Dedifferentiated amniotic fluid mesenchymal stem cell (primary cell): Measurements from ENCODE around the gene CPAMD8.
"Not testable (repeated sequence)": the region's sequence is repeated elsewhere in the genome, so short reads cannot be mapped to it uniquely, and the experiment has no call there.

ENCODE experiments used
- DNase-seq: peaks from one replicate; pipeline ENCODE4 v3.0.0-alpha.2; 2016; ENCODE audit errors: extremely low spot score

CPAMD8 gene

GRCh38 chr19:16946951-16947940 lies 79.4 kb downstream of the CPAMD8 start:
- no peak for DNase-seq

GRCh38 chr19:16945762-16946465 lies 80.7 kb downstream of the CPAMD8 start:
- DNase-seq: no peak

- DNase-seq: no peak
Observed at GRCh38 chr19:16945364-16945714, 81.3 kb downstream of the CPAMD8 start.

GRCh38 chr19:16944626-16945363 lies 81.8 kb downstream of the CPAMD8 start:
- DNase-seq: no peak

- DNase-seq: no peak
Observed at GRCh38 chr19:16943942-16944625, 82.5 kb downstream of the CPAMD8 start.

GRCh38 chr19:16943090-16943489 lies 83.5 kb downstream of the CPAMD8 start:
- DNase-seq: not testable (repeated sequence)

GRCh38 chr19:16942583-16942982 lies 84.0 kb downstream of the CPAMD8 start:
- no peak for DNase-seq

- DNase-seq: no peak
Observed at GRCh38 chr19:16940626-16941025, 86.0 kb downstream of the CPAMD8 start.

GRCh38 chr19:16940063-16940462 lies 86.5 kb downstream of the CPAMD8 start:
- DNase-seq: not testable (repeated sequence)

GRCh38 chr19:16938211-16938610 lies 88.4 kb downstream of the CPAMD8 start:
- no peak for DNase-seq

- not testable (repeated sequence) for DNase-seq
Observed at GRCh38 chr19:16937796-16938195, 88.8 kb downstream of the CPAMD8 start.

- DNase-seq: no peak
Observed at GRCh38 chr19:16936901-16937300, 89.7 kb downstream of the CPAMD8 start.

- no peak for DNase-seq
Observed at GRCh38 chr19:16934489-16934888, 92.1 kb downstream of the CPAMD8 start.

- no peak for DNase-seq
Observed at GRCh38 chr19:16931306-16931705, 95.3 kb downstream of the CPAMD8 start.

GRCh38 chr19:16930753-16931152 lies 95.9 kb downstream of the CPAMD8 start:
- no peak for DNase-seq

GRCh38 chr19:16928916-16929315 lies 97.7 kb downstream of the CPAMD8 start:
- no peak for DNase-seq

GRCh38 chr19:16928351-16928750 lies 98.3 kb downstream of the CPAMD8 start:
- no peak for DNase-seq

GRCh38 chr19:16927883-16928282 lies 98.7 kb downstream of the CPAMD8 start:
- no peak for DNase-seq

- DNase-seq: no peak
Observed at GRCh38 chr19:16922949-16923348, 103.7 kb downstream of the CPAMD8 start.

- DNase-seq: no peak
Observed at GRCh38 chr19:16922592-16922934, 104.0 kb downstream of the CPAMD8 start.

- DNase-seq: no peak
Observed at GRCh38 chr19:16921766-16922591, 104.6 kb downstream of the CPAMD8 start.
